ENCODE data around the gene SMOC2. TPM values are rescaled to one million over a fixed set of nuclear protein-coding genes. Genes with fewer than 3 reads are reported as not detected.

SMOC2 gene
- polyA plus RNA-seq, 3 donors: not detected

DNA sequence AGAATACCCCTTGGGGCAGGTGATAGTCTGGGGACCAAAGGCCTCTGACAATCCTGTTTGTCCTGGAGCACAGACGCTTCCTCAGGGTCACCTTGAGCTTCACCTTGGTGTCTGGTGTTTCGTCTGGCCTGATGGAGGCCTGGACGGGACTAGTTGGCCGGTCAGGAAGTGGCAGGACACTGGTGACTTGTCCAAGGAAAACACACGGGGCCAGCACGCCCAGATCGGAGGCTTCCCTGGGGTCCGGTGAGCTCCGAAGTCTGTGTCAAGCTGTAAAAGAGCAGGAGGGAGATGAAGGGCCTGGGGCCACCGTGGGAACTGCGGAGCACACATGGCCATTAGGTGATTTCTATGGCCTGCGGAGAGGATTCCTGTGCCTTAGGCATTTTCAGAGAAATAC lies 67.9 kb downstream of the SMOC2 start:
- intact Hi-C loops (cut with micrococcal nuclease): no loop called here
- H3K4me2 ChIP-seq (replicated peaks; ENCODE audit: extremely low read depth, low read length, poor library complexity, severe bottlenecking): no peak overlapping the region
- H3K79me2 ChIP-seq (ENCODE audit: insufficient read depth, low read length): no peaks in the 10 kb centered on the region
- H3K4me3 ChIP-seq (replicated peaks in 1 of 3; ENCODE audit: low read depth in 2 of 3, low read length in 3 of 3): no peak overlapping the region
- TF ChIP-seq, protein P1, sequence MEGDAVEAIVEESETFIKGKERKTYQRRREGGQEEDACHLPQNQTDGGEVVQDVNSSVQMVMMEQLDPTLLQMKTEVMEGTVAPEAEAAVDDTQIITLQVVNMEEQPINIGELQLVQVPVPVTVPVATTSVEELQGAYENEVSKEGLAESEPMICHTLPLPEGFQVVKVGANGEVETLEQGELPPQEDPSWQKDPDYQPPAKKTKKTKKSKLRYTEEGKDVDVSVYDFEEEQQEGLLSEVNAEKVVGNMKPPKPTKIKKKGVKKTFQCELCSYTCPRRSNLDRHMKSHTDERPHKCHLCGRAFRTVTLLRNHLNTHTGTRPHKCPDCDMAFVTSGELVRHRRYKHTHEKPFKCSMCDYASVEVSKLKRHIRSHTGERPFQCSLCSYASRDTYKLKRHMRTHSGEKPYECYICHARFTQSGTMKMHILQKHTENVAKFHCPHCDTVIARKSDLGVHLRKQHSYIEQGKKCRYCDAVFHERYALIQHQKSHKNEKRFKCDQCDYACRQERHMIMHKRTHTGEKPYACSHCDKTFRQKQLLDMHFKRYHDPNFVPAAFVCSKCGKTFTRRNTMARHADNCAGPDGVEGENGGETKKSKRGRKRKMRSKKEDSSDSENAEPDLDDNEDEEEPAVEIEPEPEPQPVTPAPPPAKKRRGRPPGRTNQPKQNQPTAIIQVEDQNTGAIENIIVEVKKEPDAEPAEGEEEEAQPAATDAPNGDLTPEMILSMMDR (IDR thresholded peaks at IDR 0.05): no peak
- Mint-ChIP-seq H3K27me3 (ENCODE audit: low read depth in 3 of 3) (peaks cover 0 to 4% (median 3%) of the 10 kb centered on the region in 3 donors), H3K4me1 (no peaks in the 10 kb centered on the region), H3K9me3 (peaks cover 0 to 5% (median 0%) of the 10 kb centered on the region in 7 donors), H3K4me3 (no peak overlapping the region), H3K27ac (no peak overlapping the region), H3K36me3 (no peaks in the 10 kb centered on the region)
- H2AFZ ChIP-seq (ENCODE audit: insufficient read depth, low read depth, low read length, poor library complexity, severe bottlenecking): no peak overlapping the region
- H3K9me3 ChIP-seq (replicated peaks in 1 of 2; ENCODE audit: control insufficient read depth in 1 of 2, insufficient read depth in 1 of 2, low read length in 2 of 2): no peaks in the 10 kb centered on the region
- no peaks in the 10 kb centered on the region for H3K27me3 ChIP-seq (ENCODE audit: control insufficient read depth in 2 of 2, insufficient read depth in 2 of 2, low read length in 2 of 2)
- H3K27ac ChIP-seq (ENCODE audit: low read depth in 1 of 2, low read length in 2 of 2): no peak overlapping the region
- no peaks in the 10 kb centered on the region for H4K20me1 ChIP-seq (ENCODE audit: insufficient read depth, low read length)
- 90% methylated on average over 12 of the region's 12 CpGs for WGBS (ENCODE audit: insufficient coverage)
- H3K36me3 ChIP-seq (replicated peaks in 1 of 2; ENCODE audit: control insufficient read depth in 1 of 2, insufficient read depth in 2 of 2, low read length in 2 of 2): no peaks in the 10 kb centered on the region
- no peaks in the 10 kb centered on the region for H3K4me1 ChIP-seq (ENCODE audit: control insufficient read depth in 1 of 2, insufficient read depth in 2 of 2, low read length in 2 of 2)
- no peak for DNase-seq
- no peak overlapping the region for H3K9ac ChIP-seq (ENCODE audit: insufficient read depth, low read length, poor library complexity, severe bottlenecking)

- Histone ChIP-seq H3K4me2 (replicated peaks; ENCODE audit: extremely low read depth, low read length, poor library complexity, severe bottlenecking) (no peak overlapping the region), H4K20me1 (ENCODE audit: insufficient read depth, low read length) (no peaks in the 10 kb centered on the region), H3K4me3 (replicated peaks in 1 of 3; ENCODE audit: low read depth in 2 of 3, low read length in 3 of 3) (no peak overlapping the region), H3K27ac (ENCODE audit: low read depth in 1 of 2, low read length in 2 of 2) (no peak overlapping the region), H3K9ac (ENCODE audit: insufficient read depth, low read length, poor library complexity, severe bottlenecking) (no peak overlapping the region), H3K79me2 (ENCODE audit: insufficient read depth, low read length) (no peaks in the 10 kb centered on the region), H3K9me3 (replicated peaks in 1 of 2; ENCODE audit: control insufficient read depth in 1 of 2, insufficient read depth in 1 of 2, low read length in 2 of 2) (peaks cover 9 to 18% of the 10 kb centered on the region in 2 donors), H3K27me3 (ENCODE audit: control insufficient read depth in 2 of 2, insufficient read depth in 2 of 2, low read length in 2 of 2) (no peaks in the 10 kb centered on the region), H3K4me1 (ENCODE audit: control insufficient read depth in 1 of 2, insufficient read depth in 2 of 2, low read length in 2 of 2) (no peaks in the 10 kb centered on the region), H3K36me3 (replicated peaks in 1 of 2; ENCODE audit: control insufficient read depth in 1 of 2, insufficient read depth in 2 of 2, low read length in 2 of 2) (no peaks in the 10 kb centered on the region), H2AFZ (ENCODE audit: insufficient read depth, low read depth, low read length, poor library complexity, severe bottlenecking) (no peak overlapping the region)
- no peak for DNase-seq
- Mint-ChIP-seq H3K4me3 (no peak overlapping the region), H3K36me3 (no peaks in the 10 kb centered on the region), H3K4me1 (no peaks in the 10 kb centered on the region), H3K27me3 (ENCODE audit: low read depth in 3 of 3) (peaks cover 1 to 7% (median 2%) of the 10 kb centered on the region in 3 donors), H3K27ac (no peak overlapping the region), H3K9me3 (peaks cover 0 to 7% (median 0%) of the 10 kb centered on the region in 7 donors)
- intact Hi-C loops (cut with micrococcal nuclease): no loop called here
- 53% methylated on average over 5 of the region's 8 CpGs for WGBS (ENCODE audit: insufficient coverage)
- TF ChIP-seq, protein P1 (IDR thresholded peaks at IDR 0.05): no peak
Measured at GRCh38 chr6:168513766-168514165, 72.8 kb downstream of the SMOC2 start.

All from CD14-positive monocyte (primary cell).